ENCODE results near the gene FBLL1.

FBLL1 gene

DNA sequence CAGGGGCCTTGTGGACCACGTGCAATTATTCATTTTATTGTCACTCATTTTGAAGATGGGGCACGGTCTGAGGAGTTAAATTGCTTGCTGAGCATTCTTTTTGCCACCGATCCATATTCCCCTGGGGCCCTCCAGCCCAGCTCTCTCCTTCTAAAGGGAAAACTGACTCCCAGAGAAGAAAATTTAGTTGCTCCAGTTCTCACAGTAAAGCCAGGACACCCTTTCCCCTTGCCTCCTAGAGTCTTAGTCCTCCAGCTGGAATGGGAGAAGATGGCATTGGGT lies 51.1 kb downstream of the FBLL1 start:
- TF ChIP-seq, protein P1, sequence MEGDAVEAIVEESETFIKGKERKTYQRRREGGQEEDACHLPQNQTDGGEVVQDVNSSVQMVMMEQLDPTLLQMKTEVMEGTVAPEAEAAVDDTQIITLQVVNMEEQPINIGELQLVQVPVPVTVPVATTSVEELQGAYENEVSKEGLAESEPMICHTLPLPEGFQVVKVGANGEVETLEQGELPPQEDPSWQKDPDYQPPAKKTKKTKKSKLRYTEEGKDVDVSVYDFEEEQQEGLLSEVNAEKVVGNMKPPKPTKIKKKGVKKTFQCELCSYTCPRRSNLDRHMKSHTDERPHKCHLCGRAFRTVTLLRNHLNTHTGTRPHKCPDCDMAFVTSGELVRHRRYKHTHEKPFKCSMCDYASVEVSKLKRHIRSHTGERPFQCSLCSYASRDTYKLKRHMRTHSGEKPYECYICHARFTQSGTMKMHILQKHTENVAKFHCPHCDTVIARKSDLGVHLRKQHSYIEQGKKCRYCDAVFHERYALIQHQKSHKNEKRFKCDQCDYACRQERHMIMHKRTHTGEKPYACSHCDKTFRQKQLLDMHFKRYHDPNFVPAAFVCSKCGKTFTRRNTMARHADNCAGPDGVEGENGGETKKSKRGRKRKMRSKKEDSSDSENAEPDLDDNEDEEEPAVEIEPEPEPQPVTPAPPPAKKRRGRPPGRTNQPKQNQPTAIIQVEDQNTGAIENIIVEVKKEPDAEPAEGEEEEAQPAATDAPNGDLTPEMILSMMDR (IDR thresholded peaks at IDR 0.05; ENCODE audit: low read length, missing control alignments) = no peak

More for the DNA sequence above, 51.1 kb downstream of the FBLL1 start:
- peak overlapping the region; percentile 51 for H3K4me3 ChIP-seq (replicated peaks; ENCODE audit: low read depth, low read length)
- no peak for DNase-seq (ENCODE audit: low read depth)
